NCI-H748 (cell line): ENCODE data around the gene BLVRB.
"Not testable (repeated sequence)": the region's sequence is repeated elsewhere in the genome, so short reads cannot be mapped to it uniquely, and the experiment has no call there.

Source experiments
- DNase-seq: peaks from one replicate; lab custom pipeline; 2025; ENCODE audit not compliant: unreplicated experiment; lab: John Stamatoyannopoulos, UW

Gene BLVRB

GRCh38 chr19:40489882-40490230 lies 24.3 kb upstream of the BLVRB start:
- no peak for DNase-seq

- no peak for DNase-seq
These were observed 20.5 kb upstream of the BLVRB start for GRCh38 chr19:40486017-40486416.

- DNase-seq: not testable (repeated sequence)
These were observed 10.5 kb upstream of the BLVRB start for GRCh38 chr19:40475878-40476644.

- DNase-seq: no peak
These were observed 9.2 kb upstream of the BLVRB start for GRCh38 chr19:40474737-40475136.

GRCh38 chr19:40472516-40472915 lies 7.0 kb upstream of the BLVRB start:
- DNase-seq: no peak

- DNase-seq: no peak
These were observed 5.6 kb upstream of the BLVRB start for GRCh38 chr19:40471111-40471510.

- no peak for DNase-seq
These were observed 3.5 kb upstream of the BLVRB start for GRCh38 chr19:40469011-40469410.

GRCh38 chr19:40466985-40467734 lies 1.6 kb upstream of the BLVRB start, which contains the start of gene SPTBN4:
SPTBN4 (plus strand) TSS chr19:40467001; CDS start chr19:40472622, 5,621 bp downstream.
- peak; percentile 24 for DNase-seq

- DNase-seq: peak; percentile 40
These were observed 857 bp upstream of the BLVRB start for GRCh38 chr19:40466219-40466984.

- DNase-seq: peak; percentile 53
These were observed 454 bp downstream of the BLVRB start for GRCh38 chr19:40465025-40465556.

GRCh38 chr19:40464059-40465024 lies 1.2 kb downstream of the BLVRB start:
- peak; percentile 85 for DNase-seq

GRCh38 chr19:40463587-40464037 lies 1.9 kb downstream of the BLVRB start:
- DNase-seq: not testable (repeated sequence)

GRCh38 chr19:40461669-40462221 lies 3.8 kb downstream of the BLVRB start:
- DNase-seq: no peak

- DNase-seq: no peak
These were observed 5.4 kb downstream of the BLVRB start for GRCh38 chr19:40460185-40460584.

GRCh38 chr19:40458597-40458974 lies 7.0 kb downstream of the BLVRB start:
- DNase-seq: no peak

- no peak for DNase-seq
These were observed 7.5 kb downstream of the BLVRB start for GRCh38 chr19:40457953-40458596.

- DNase-seq: no peak
These were observed 8.5 kb downstream of the BLVRB start for GRCh38 chr19:40457048-40457447.

- DNase-seq: not testable (repeated sequence)
These were observed 11.6 kb downstream of the BLVRB start for GRCh38 chr19:40453943-40454342.

GRCh38 chr19:40453151-40453735 lies 12.3 kb downstream of the BLVRB start:
- DNase-seq: no peak
